Liver (tissue), 9 donors: ENCODE measurements around the gene RNASE7. TPM values are rescaled to one million over a fixed set of nuclear protein-coding genes. Genes with fewer than 3 reads are reported as not detected.
A peak's percentile ranks its signal among the peaks of the same experiment; 100 is the strongest.

Experiments used
- DNase-seq: peaks from one replicate; pipeline ENCODE4 v3.0.0-alpha.2; 2017; ENCODE audit warnings: low spot score
- H3K27ac ChIP-seq, 2 donors: one replicate each; pipeline ENCODE4 v1.7.0; 2013; ENCODE audit warnings: inconsistent platforms in 2 of 2, low read length in 2 of 2, control low read depth in 1 of 2, low read depth in 1 of 2, mild to moderate bottlenecking in 1 of 2
- H3K27me3 ChIP-seq, 4 donors: one replicate each; pipeline versions ENCODE4 v1.6.1 to v1.7.0; 2013; ENCODE audit warnings: low read length in 3 of 4, inconsistent platforms in 1 of 4, mild to moderate bottlenecking in 1 of 4, moderate library complexity in 1 of 4; ENCODE audit not compliant: control insufficient read depth in 4 of 4, insufficient read depth in 4 of 4
- H3K36me3 ChIP-seq, 4 donors: one replicate each; pipeline versions ENCODE4 v1.6.1 to v1.7.0; 2013; ENCODE audit warnings: low read length in 3 of 4, mild to moderate bottlenecking in 3 of 4, low read depth in 1 of 4, moderate library complexity in 1 of 4; ENCODE audit not compliant: control insufficient read depth in 4 of 4, insufficient read depth in 3 of 4
- H3K4me1 ChIP-seq, 4 donors: one replicate each; pipeline versions ENCODE4 v1.6.1 to v1.7.0; 2013; ENCODE audit warnings: low read length in 3 of 4, mild to moderate bottlenecking in 3 of 4, moderate library complexity in 1 of 4; ENCODE audit not compliant: control insufficient read depth in 4 of 4, insufficient read depth in 4 of 4
- H3K4me3 ChIP-seq, 3 donors: one replicate each; pipeline versions ENCODE4 v1.6.1 to v1.7.0; 2013; ENCODE audit warnings: low read length in 3 of 3, control low read depth in 1 of 3, low read depth in 1 of 3, mild to moderate bottlenecking in 1 of 3
- H3K9ac ChIP-seq, 2 donors: one replicate each; pipeline ENCODE4 v1.7.0; 2013; ENCODE audit warnings: low read length in 2 of 2, mild to moderate bottlenecking in 2 of 2, moderate library complexity in 2 of 2, control low read depth in 1 of 2, low read depth in 1 of 2
- H3K9me3 ChIP-seq, 4 donors: one replicate each; pipeline versions ENCODE4 v1.6.1 to v1.7.0; 2013; ENCODE audit warnings: low read length in 3 of 4; ENCODE audit not compliant: control insufficient read depth in 4 of 4
- EGR1 ChIP-seq, 2 donors: IDR thresholded peaks; 2 replicates each; pipeline ENCODE4 v1.6.1; 2016 to 2018; ENCODE audit warnings: antibody characterized with exemption in 2 of 2, low read depth in 2 of 2
- FOXA2 ChIP-seq: IDR thresholded peaks from 2 replicates; pipeline ENCODE4 v1.6.1; 2016; ENCODE audit warnings: antibody characterized with exemption
- NR2F2 ChIP-seq: IDR thresholded peaks from 2 replicates; pipeline ENCODE4 v1.6.1; 2016; ENCODE audit warnings: antibody characterized with exemption
- RAD21 ChIP-seq, 2 donors: IDR thresholded peaks; 2 replicates each; pipeline ENCODE4 v1.6.1; 2016; ENCODE audit warnings: antibody characterized with exemption in 2 of 2, mild to moderate bottlenecking in 2 of 2
- RXRA ChIP-seq, 2 donors: IDR thresholded peaks; 2 replicates each; pipeline ENCODE4 v1.6.1; 2017 to 2018; ENCODE audit warnings: antibody characterized with exemption in 2 of 2, mild to moderate bottlenecking in 1 of 2
- WGBS: extraction: QIAGEN DNeasy Blood & Tissue Kit; methylation state at CpG from one replicate; pipeline ENCODE4 v1.1.7; 2013; 5-methylcytosine and 5-hydroxymethylcytosine counted together
- polyA plus RNA-seq, 2 donors: library from polyadenylated mRNA; stranded (reverse) in 1 of 2; unstranded in 1 of 2; fragments of 200-250 nt in 1 of 2; fragments of >200 nt in 1 of 2; fragmentation: Nextera tagmentation in 1 of 2; extraction: Ambion mirVana in 1 of 2; gene quantifications; one replicate each; pipeline versions ENCODE4 v1.2.1 to v1.2.3, GENCODE V29; 2013 to 2015
- total RNA-seq, 2 donors: library from RNA; depleted of rRNA; stranded (reverse); fragments of >200 nt; gene quantifications; one replicate each; pipeline ENCODE4 v1.2.3, GENCODE V29; 2014
- TF ChIP-seq, protein P1 (sequence below): IDR thresholded peaks from 2 replicates; pipeline ENCODE4 v1.6.1; 2016; ENCODE audit warnings: antibody characterized with exemption
- TF ChIP-seq, protein P2 (sequence below): IDR thresholded peaks from 2 replicates; pipeline ENCODE4 v1.6.1; 2016; ENCODE audit warnings: antibody characterized with exemption
- TF ChIP-seq, protein P3 (sequence below): fragments of 150-350 bp; IDR thresholded peaks from 2 replicates; pipeline ENCODE4 v1.5.1; 2017; ENCODE audit warnings: improper control_type of control experiment, low read depth, low read length; ENCODE audit not compliant: missing input control
- TF ChIP-seq, protein P4 (sequence below): IDR thresholded peaks from 2 replicates; pipeline ENCODE4 v1.6.1; 2016; ENCODE audit warnings: antibody characterized with exemption, mild to moderate bottlenecking
- TF ChIP-seq, protein P5 (sequence below): IDR thresholded peaks from 2 replicates; pipeline ENCODE4 v1.6.1; 2016; ENCODE audit warnings: antibody characterized with exemption
- donor health status: healthy.
- donor health status: healthy.
- donor health status: healthy.
- donor health status: healthy.
- donor health status: healthy.

The RNASE7 gene
- total and polyA plus RNA-seq, 4 donors: 0.11 to 0.33 (median 0.12) TPM; not detected in 1

DNA sequence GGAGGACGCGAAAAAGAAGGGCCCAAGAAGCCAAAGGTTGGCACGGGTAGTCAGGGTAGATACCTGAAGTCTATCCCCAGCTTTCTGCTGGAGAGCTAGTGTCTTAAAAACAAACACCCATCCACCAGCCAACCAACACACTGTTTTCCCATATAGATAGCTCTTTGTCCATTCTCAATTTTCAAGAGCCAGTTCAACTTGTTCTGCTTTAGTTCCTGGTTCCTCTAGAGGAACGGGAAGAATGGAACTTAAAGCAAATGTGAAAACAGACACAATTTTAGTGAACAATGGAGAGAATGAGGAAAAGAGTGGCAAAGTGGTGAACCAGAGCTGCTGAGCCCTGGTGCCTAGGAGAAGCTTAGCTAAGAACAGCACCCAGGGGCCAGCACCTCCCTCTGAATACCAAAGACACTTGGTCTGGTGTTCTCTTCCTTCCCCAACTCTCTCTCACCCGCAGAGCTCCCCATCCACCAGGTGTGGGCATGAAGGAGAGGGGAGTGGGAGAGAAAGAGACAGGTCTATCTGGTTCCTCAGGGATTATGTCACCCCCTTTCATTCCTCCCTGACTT is 21.1 kb upstream of the RNASE7 start:
- Histone ChIP-seq H3K4me1 (peaks cover 0 to 67% (median 40%) of the 10 kb centered on the region in 4 donors), H3K27ac (no peak overlapping the region), H3K36me3 (peaks cover 8 to 45% (median 44%) of the 10 kb centered on the region in 4 donors), H3K4me3 (no peak overlapping the region), H3K27me3 (no peaks in the 10 kb centered on the region), H3K9ac (no peak overlapping the region), H3K9me3 (no peaks in the 10 kb centered on the region)
- TF ChIP-seq, protein P1, sequence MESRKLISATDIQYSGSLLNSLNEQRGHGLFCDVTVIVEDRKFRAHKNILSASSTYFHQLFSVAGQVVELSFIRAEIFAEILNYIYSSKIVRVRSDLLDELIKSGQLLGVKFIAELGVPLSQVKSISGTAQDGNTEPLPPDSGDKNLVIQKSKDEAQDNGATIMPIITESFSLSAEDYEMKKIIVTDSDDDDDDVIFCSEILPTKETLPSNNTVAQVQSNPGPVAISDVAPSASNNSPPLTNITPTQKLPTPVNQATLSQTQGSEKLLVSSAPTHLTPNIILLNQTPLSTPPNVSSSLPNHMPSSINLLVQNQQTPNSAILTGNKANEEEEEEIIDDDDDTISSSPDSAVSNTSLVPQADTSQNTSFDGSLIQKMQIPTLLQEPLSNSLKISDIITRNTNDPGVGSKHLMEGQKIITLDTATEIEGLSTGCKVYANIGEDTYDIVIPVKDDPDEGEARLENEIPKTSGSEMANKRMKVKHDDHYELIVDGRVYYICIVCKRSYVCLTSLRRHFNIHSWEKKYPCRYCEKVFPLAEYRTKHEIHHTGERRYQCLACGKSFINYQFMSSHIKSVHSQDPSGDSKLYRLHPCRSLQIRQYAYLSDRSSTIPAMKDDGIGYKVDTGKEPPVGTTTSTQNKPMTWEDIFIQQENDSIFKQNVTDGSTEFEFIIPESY: no peak
- TF ChIP-seq, protein P2, sequence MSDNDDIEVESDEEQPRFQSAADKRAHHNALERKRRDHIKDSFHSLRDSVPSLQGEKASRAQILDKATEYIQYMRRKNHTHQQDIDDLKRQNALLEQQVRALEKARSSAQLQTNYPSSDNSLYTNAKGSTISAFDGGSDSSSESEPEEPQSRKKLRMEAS: no peak
- TF ChIP-seq FOXA2 (no peak), NR2F2 (no peak), RAD21 (IDR thresholded peaks at IDR 0.05) (no peak)
- DNase-seq: no peak
- 89% methylated on average over 5 of the region's 5 CpGs for WGBS

DNA sequence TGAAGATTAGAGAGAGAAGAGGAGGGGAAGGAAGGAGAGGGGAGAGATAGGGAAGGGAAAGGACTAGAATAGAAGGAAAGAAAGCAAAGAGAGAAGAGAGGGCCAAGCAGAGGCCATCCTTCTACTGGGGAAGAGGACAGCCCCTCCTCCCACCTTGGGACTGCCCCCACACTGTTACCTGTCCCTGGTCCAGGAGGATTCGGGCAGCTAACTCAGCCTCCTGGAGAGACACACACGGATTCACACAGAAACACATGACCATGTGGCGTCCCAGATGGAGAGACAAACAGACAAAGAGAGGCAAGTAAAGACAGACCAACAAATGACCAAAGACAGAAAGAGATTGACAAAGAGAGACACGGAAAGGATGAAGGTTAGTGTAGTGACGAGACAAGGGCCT is 19.5 kb upstream of the RNASE7 start:
- Histone ChIP-seq H3K4me3 (peak overlapping the region in 1 of 3 donors; percentile 28), H3K27me3 (no peaks in the 10 kb centered on the region), H3K27ac (peak overlapping the region; percentile 77 to 87), H3K4me1 (peaks cover 3 to 59% (median 41%) of the 10 kb centered on the region in 4 donors), H3K9ac (no peak overlapping the region), H3K36me3 (peaks cover 6 to 39% (median 34%) of the 10 kb centered on the region in 4 donors), H3K9me3 (no peaks in the 10 kb centered on the region)
- WGBS: 35% methylated on average over 5 of the region's 5 CpGs
- no peak for DNase-seq
- TF ChIP-seq RXRA (IDR thresholded peaks at IDR 0.05) (no peak), RAD21 (IDR thresholded peaks at IDR 0.05) (no peak)
- TF ChIP-seq, protein P3, sequence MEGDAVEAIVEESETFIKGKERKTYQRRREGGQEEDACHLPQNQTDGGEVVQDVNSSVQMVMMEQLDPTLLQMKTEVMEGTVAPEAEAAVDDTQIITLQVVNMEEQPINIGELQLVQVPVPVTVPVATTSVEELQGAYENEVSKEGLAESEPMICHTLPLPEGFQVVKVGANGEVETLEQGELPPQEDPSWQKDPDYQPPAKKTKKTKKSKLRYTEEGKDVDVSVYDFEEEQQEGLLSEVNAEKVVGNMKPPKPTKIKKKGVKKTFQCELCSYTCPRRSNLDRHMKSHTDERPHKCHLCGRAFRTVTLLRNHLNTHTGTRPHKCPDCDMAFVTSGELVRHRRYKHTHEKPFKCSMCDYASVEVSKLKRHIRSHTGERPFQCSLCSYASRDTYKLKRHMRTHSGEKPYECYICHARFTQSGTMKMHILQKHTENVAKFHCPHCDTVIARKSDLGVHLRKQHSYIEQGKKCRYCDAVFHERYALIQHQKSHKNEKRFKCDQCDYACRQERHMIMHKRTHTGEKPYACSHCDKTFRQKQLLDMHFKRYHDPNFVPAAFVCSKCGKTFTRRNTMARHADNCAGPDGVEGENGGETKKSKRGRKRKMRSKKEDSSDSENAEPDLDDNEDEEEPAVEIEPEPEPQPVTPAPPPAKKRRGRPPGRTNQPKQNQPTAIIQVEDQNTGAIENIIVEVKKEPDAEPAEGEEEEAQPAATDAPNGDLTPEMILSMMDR: no peak
- TF ChIP-seq, protein P1: no peak

DNA sequence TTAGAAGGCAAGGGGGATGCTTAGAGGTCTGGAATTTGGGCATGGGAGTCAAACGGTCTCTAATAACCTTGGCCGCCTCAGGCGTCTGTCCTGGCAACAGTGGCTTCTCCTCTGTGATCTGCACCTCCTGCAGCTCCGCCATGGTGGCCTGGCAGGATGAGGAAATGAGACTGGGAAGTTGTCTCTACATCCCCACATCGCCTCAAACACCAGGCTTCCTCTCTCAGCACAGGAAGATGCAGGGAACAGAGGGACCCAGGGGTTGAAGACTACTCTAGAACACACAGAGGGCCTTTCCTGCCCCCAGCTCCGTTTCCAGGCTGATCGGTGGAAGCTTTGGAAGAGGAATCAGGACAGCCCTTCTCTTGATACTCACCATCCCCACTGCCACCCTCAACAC is 19.0 kb upstream of the RNASE7 start:
- Histone ChIP-seq H3K9ac (peak overlapping the region in 1 of 2 donors; percentile 37), H3K27ac (peak overlapping the region; percentile 77 to 87), H3K4me1 (peaks cover 3 to 54% (median 41%) of the 10 kb centered on the region in 4 donors), H3K36me3 (peaks cover 5 to 34% (median 29%) of the 10 kb centered on the region in 4 donors), H3K9me3 (no peaks in the 10 kb centered on the region), H3K27me3 (no peaks in the 10 kb centered on the region), H3K4me3 (peak overlapping the region; percentile 70 to 89 (median 82))
- 16% methylated on average over 7 of the region's 7 CpGs for WGBS
- DNase-seq: no peak
- TF ChIP-seq RAD21 (IDR thresholded peaks at IDR 0.05): peak in 1 of 2 donors; percentile 6
- no peak for TF ChIP-seq FOXA2
- no peak for TF ChIP-seq RXRA (IDR thresholded peaks at IDR 0.05)
- TF ChIP-seq EGR1 (IDR thresholded peaks at IDR 0.05; ENCODE audit: low read depth in 2 of 2): no peak
- TF ChIP-seq, protein P4, sequence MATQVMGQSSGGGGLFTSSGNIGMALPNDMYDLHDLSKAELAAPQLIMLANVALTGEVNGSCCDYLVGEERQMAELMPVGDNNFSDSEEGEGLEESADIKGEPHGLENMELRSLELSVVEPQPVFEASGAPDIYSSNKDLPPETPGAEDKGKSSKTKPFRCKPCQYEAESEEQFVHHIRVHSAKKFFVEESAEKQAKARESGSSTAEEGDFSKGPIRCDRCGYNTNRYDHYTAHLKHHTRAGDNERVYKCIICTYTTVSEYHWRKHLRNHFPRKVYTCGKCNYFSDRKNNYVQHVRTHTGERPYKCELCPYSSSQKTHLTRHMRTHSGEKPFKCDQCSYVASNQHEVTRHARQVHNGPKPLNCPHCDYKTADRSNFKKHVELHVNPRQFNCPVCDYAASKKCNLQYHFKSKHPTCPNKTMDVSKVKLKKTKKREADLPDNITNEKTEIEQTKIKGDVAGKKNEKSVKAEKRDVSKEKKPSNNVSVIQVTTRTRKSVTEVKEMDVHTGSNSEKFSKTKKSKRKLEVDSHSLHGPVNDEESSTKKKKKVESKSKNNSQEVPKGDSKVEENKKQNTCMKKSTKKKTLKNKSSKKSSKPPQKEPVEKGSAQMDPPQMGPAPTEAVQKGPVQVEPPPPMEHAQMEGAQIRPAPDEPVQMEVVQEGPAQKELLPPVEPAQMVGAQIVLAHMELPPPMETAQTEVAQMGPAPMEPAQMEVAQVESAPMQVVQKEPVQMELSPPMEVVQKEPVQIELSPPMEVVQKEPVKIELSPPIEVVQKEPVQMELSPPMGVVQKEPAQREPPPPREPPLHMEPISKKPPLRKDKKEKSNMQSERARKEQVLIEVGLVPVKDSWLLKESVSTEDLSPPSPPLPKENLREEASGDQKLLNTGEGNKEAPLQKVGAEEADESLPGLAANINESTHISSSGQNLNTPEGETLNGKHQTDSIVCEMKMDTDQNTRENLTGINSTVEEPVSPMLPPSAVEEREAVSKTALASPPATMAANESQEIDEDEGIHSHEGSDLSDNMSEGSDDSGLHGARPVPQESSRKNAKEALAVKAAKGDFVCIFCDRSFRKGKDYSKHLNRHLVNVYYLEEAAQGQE: no peak
- TF ChIP-seq, protein P5, sequence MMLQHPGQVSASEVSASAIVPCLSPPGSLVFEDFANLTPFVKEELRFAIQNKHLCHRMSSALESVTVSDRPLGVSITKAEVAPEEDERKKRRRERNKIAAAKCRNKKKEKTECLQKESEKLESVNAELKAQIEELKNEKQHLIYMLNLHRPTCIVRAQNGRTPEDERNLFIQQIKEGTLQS: no peak
- TF ChIP-seq NR2F2: no peak
